SK-N-SH treated with all-trans-retinoic acid at 6 μM for 48 hours (cell line): Measurements from ENCODE around the gene TBC1D4.

Source experiments
- ATAC-seq: fragments of 200-7000 bp; cut with Tn5 transposase; 3 replicates; pipeline ENCODE4 v1.9.1; 2020; ENCODE audit warnings: mild to moderate bottlenecking, moderate library complexity
- ARNTL ChIP-seq: fragments of 450-650 bp; formaldehyde crosslinking; IDR thresholded peaks from 2 replicates; pipeline ENCODE4 v1.5.0; 2020; ENCODE audit warnings: low read depth, mild to moderate bottlenecking, moderate library complexity, borderline replicate concordance
- BACH2 ChIP-seq: fragments of 250-450 bp; sonication (Bioruptor Pico); IDR thresholded peaks from 2 replicates; pipeline ENCODE4 v1.9.0; 2021; ENCODE audit warnings: mild to moderate bottlenecking, borderline replicate concordance
- CREB5 ChIP-seq: fragments of 250-450 bp; sonication (Bioruptor Pico); IDR thresholded peaks from 2 replicates; pipeline ENCODE4 v1.5.1; 2020; ENCODE audit warnings: low read depth, mild to moderate bottlenecking, moderate library complexity
- CSDC2 ChIP-seq: fragments of 250-450 bp; sonication (Bioruptor Pico); IDR thresholded peaks from 2 replicates; pipeline ENCODE4 v1.5.0; 2020; ENCODE audit warnings: mild to moderate bottlenecking, moderate library complexity
- CSRNP3 ChIP-seq: fragments of 250-450 bp; sonication (Bioruptor Pico); IDR thresholded peaks from 2 replicates; pipeline ENCODE4 v1.5.1; 2021; ENCODE audit warnings: mild to moderate bottlenecking, moderate library complexity
- ESRRG ChIP-seq: fragments of 250-450 bp; sonication (Bioruptor Pico); IDR thresholded peaks from 2 replicates; pipeline ENCODE4 v1.6.1; 2021; ENCODE audit warnings: mild to moderate bottlenecking
- GLIS3 ChIP-seq: fragments of 250-450 bp; sonication (Bioruptor Pico); IDR thresholded peaks from 2 replicates; pipeline ENCODE4 v1.5.0; 2020; ENCODE audit warnings: mild to moderate bottlenecking, moderate library complexity
- ISL1 ChIP-seq: fragments of 250-450 bp; sonication (Bioruptor Pico); IDR thresholded peaks from 2 replicates; pipeline ENCODE4 v2.1.2; 2022; ENCODE audit warnings: mild to moderate bottlenecking, moderate library complexity
- OSR1 ChIP-seq: fragments of 250-450 bp; sonication (Bioruptor Pico); IDR thresholded peaks from 2 replicates; pipeline ENCODE4 v1.8.0; 2022; ENCODE audit warnings: moderate library complexity, mild to moderate bottlenecking, inconsistent platforms
- POU6F1 ChIP-seq: fragments of 250-450 bp; sonication (Bioruptor Pico); IDR thresholded peaks from 2 replicates; pipeline ENCODE4 v1.8.0; 2021; ENCODE audit warnings: low read depth, mild to moderate bottlenecking, moderate library complexity, borderline replicate concordance
- PPARA ChIP-seq: fragments of 250-450 bp; sonication (Bioruptor Pico); IDR thresholded peaks from 2 replicates; pipeline ENCODE4 v1.5.0; 2020; ENCODE audit warnings: mild to moderate bottlenecking, borderline replicate concordance
- RARB ChIP-seq: fragments of 250-450 bp; sonication (Bioruptor Pico); IDR thresholded peaks from 2 replicates; pipeline ENCODE4 v1.8.0; 2021; ENCODE audit warnings: mild to moderate bottlenecking, moderate library complexity
- TCF4 ChIP-seq: fragments of 250-450 bp; sonication (Bioruptor Pico); IDR thresholded peaks from 2 replicates; pipeline ENCODE4 v1.8.0; 2021; ENCODE audit warnings: mild to moderate bottlenecking, moderate library complexity, borderline replicate concordance
- TOX ChIP-seq: fragments of 250-450 bp; sonication (Bioruptor Pico); IDR thresholded peaks from 2 replicates; pipeline ENCODE4 v1.8.0; 2021; ENCODE audit warnings: mild to moderate bottlenecking, moderate library complexity, borderline replicate concordance
- ZC3H10 ChIP-seq: fragments of 250-450 bp; sonication (Bioruptor Pico); IDR thresholded peaks from 2 replicates; pipeline ENCODE4 v1.5.1; 2021; ENCODE audit warnings: mild to moderate bottlenecking, moderate library complexity
- ZFP3 ChIP-seq: fragments of 250-450 bp; sonication (Bioruptor Pico); IDR thresholded peaks from 2 replicates; pipeline ENCODE4 v1.5.0; 2020; ENCODE audit warnings: mild to moderate bottlenecking, moderate library complexity
- ZFP30 ChIP-seq: fragments of 450-650 bp; formaldehyde crosslinking; IDR thresholded peaks from 2 replicates; pipeline ENCODE4 v1.5.0; 2022; ENCODE audit warnings: mild to moderate bottlenecking, moderate library complexity
- ZNF8 ChIP-seq: fragments of 450-650 bp; formaldehyde crosslinking; IDR thresholded peaks from 2 replicates; pipeline ENCODE4 v1.5.0; 2020; ENCODE audit warnings: mild to moderate bottlenecking, moderate library complexity
- TF ChIP-seq, protein P1 (sequence below): fragments of 250-450 bp; sonication (Bioruptor Pico); IDR thresholded peaks from 2 replicates; pipeline ENCODE4 v1.8.0; 2020; ENCODE audit warnings: mild to moderate bottlenecking, moderate library complexity, borderline replicate concordance

The TBC1D4 gene

GRCh38 chr13:75506018-75506417 lies 24.0 kb upstream of the TBC1D4 start (continued):
- no peak for TF ChIP-seq CREB5
- TF ChIP-seq, all 23 proteins: peak for 0

DNA sequence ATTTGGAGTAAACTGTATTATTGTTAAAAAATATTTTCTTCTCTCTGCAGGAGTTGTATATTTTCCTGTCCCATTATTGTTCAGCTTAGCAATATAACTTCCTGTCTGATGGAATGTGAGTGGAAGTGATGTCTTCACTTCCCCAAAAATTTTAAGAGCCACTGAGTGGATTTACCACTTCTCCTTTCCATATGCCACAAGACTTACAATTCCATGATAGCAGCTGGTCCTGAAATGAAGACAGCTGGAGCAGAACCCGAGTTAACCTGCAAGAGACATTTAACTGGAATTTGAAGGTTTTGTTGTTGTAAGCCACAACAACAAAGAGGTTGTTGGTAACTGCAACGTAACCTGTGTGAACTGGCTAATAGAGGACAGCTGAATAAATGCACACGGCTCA lies 23.4 kb upstream of the TBC1D4 start:
- ATAC-seq = no peak
- no peak for TF ChIP-seq TCF4 (CRISPR knock-in tag)
- TF ChIP-seq, protein P1, sequence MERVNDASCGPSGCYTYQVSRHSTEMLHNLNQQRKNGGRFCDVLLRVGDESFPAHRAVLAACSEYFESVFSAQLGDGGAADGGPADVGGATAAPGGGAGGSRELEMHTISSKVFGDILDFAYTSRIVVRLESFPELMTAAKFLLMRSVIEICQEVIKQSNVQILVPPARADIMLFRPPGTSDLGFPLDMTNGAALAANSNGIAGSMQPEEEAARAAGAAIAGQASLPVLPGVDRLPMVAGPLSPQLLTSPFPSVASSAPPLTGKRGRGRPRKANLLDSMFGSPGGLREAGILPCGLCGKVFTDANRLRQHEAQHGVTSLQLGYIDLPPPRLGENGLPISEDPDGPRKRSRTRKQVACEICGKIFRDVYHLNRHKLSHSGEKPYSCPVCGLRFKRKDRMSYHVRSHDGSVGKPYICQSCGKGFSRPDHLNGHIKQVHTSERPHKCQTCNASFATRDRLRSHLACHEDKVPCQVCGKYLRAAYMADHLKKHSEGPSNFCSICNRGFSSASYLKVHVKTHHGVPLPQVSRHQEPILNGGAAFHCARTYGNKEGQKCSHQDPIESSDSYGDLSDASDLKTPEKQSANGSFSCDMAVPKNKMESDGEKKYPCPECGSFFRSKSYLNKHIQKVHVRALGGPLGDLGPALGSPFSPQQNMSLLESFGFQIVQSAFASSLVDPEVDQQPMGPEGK (CRISPR knock-in tag) = no peak
- TF ChIP-seq, all 23 proteins: peak for 0

GRCh38 chr13:75495938-75496337 lies 14.0 kb upstream of the TBC1D4 start:
- ATAC-seq = peak; percentile 44; the same call in 2 of the 3 replicates

DNA sequence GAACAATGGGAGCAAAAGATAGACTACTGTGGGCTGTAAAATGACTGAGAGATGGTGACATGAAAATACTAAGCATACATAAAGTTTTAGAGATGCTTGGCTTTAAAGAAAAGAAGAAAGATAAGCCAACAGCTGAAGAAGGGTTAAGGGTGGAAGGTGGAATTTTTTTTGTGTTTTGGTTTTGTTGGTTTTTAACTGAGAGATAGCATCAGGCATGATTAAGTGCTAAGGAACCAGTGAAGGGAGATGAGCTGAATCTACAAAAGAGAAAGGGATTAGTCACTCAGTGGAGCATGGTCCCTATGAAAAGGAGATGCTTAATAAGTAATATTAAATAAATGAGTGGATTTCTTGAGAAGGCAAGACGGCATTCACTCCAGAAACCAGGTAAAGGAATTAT lies 12.5 kb upstream of the TBC1D4 start:
- TF ChIP-seq ZNF8 (CRISPR knock-in tag) (no peak), ESRRG (CRISPR knock-in tag) (no peak), GLIS3 (CRISPR knock-in tag) (no peak), ZFP3 (CRISPR knock-in tag) (no peak), TCF4 (CRISPR knock-in tag) (no peak), POU6F1 (CRISPR knock-in tag) (no peak), ARNTL (CRISPR knock-in tag) (no peak), OSR1 (CRISPR knock-in tag) (no peak), TOX (CRISPR knock-in tag) (no peak), CSRNP3 (CRISPR knock-in tag) (no peak), ZFP30 (CRISPR knock-in tag) (no peak), ZC3H10 (no peak), BACH2 (no peak), CREB5 (no peak), PPARA (CRISPR knock-in tag) (no peak), ISL1 (CRISPR knock-in tag) (no peak)
- TF ChIP-seq, protein P1 (CRISPR knock-in tag) = no peak
- no peak for ATAC-seq

More at GRCh38 chr13:75495938-75496337, 14.0 kb upstream of the TBC1D4 start:
- TF ChIP-seq POU6F1 (CRISPR knock-in tag) (no peak), CSDC2 (no peak), GLIS3 (CRISPR knock-in tag) (no peak), ZFP3 (CRISPR knock-in tag) (no peak), ZNF8 (CRISPR knock-in tag) (no peak), ISL1 (CRISPR knock-in tag) (no peak), ZC3H10 (no peak), BACH2 (no peak), RARB (CRISPR knock-in tag) (no peak), ARNTL (CRISPR knock-in tag) (no peak)
- TF ChIP-seq, protein P1 (CRISPR knock-in tag) = no peak
